ENCODE data around the gene SYT12.
A peak's percentile ranks its signal among the peaks of the same experiment; 100 is the strongest.

The SYT12 gene

DNA sequence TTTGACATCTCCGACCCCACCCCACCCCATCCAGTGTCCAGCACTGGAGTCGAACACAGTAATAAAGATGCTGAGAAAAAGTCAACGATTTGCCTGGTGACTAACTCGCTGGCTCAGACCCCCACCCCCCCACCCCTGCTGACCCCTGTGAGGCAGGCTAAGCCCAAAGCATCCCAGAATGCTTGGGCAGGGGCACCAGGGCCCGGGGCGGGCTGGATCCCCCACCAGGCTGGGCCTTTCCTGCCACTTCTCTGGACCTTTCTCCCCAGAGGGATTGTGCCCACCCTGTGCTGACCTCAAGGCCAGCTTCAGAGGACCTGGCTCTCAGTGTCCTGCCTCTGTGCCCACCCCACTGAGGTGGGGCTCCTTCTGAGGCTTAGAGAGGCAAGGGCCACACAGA lies 46.0 kb upstream of the SYT12 start:
- H3K27me3 ChIP-seq = no peaks in the 10 kb centered on the region
- no peak for DNase-seq
- H3K4me1 ChIP-seq = no peaks in the 10 kb centered on the region
- TF ChIP-seq, protein P1, sequence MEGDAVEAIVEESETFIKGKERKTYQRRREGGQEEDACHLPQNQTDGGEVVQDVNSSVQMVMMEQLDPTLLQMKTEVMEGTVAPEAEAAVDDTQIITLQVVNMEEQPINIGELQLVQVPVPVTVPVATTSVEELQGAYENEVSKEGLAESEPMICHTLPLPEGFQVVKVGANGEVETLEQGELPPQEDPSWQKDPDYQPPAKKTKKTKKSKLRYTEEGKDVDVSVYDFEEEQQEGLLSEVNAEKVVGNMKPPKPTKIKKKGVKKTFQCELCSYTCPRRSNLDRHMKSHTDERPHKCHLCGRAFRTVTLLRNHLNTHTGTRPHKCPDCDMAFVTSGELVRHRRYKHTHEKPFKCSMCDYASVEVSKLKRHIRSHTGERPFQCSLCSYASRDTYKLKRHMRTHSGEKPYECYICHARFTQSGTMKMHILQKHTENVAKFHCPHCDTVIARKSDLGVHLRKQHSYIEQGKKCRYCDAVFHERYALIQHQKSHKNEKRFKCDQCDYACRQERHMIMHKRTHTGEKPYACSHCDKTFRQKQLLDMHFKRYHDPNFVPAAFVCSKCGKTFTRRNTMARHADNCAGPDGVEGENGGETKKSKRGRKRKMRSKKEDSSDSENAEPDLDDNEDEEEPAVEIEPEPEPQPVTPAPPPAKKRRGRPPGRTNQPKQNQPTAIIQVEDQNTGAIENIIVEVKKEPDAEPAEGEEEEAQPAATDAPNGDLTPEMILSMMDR (IDR thresholded peaks at IDR 0.05; ENCODE audit: low read depth, low read length) = no peak
- no peak overlapping the region for H3K4me3 ChIP-seq (ENCODE audit: low read depth, low read length)
- no peaks in the 10 kb centered on the region for H3K9me3 ChIP-seq
- no peaks in the 10 kb centered on the region for H3K36me3 ChIP-seq

DNA sequence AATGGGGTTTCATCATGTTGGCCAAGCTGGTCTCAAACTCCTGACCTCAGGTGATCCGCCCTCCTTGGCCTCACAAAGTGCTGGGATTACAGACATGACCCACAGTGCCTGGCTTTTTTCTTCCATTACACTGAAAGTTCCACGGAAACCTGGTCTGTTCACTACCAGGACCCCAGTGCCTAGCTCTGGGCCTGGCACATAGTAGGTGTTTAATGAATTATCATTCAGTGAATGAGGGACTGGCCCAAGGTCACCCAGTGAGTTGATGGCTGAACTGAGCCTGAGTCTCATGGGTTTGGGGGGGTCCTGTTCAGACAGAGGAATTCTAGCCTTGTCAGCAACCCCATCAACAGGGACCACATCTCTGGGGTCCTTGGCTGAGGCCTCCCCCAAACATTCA lies 44.7 kb upstream of the SYT12 start:
- H3K4me1 ChIP-seq = no peaks in the 10 kb centered on the region
- no peaks in the 10 kb centered on the region for H3K9me3 ChIP-seq
- TF ChIP-seq, protein P1 (IDR thresholded peaks at IDR 0.05; ENCODE audit: low read depth, low read length) = no peak
- no peak overlapping the region for H3K4me3 ChIP-seq (ENCODE audit: low read depth, low read length)
- no peaks in the 10 kb centered on the region for H3K27me3 ChIP-seq
- no peak for DNase-seq
- no peaks in the 10 kb centered on the region for H3K36me3 ChIP-seq

DNA sequence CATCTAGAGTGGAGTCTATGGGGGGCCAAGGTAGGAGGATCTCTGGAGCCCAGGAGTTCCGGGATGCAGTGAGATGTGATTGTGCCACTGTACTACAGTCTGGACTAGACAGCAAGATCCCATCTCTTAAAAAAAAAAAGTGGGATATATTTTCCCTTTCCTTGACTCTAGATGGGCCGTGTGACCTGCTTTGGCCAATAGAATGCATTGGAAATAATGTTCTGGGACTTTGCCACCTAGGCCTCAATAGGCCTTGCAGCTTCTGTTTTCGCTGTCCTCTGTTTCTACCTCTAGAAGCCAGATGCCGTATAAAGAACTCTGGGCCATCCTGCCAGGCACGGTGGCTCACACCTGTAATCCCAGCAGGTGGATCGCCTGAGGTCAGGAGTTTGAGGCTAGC lies 44.2 kb upstream of the SYT12 start:
- no peak overlapping the region for H3K4me3 ChIP-seq (ENCODE audit: low read depth, low read length)
- H3K27me3 ChIP-seq = no peaks in the 10 kb centered on the region
- TF ChIP-seq, protein P1 (IDR thresholded peaks at IDR 0.05; ENCODE audit: low read depth, low read length) = no peak
- no peaks in the 10 kb centered on the region for H3K4me1 ChIP-seq
- H3K9me3 ChIP-seq = no peaks in the 10 kb centered on the region
- H3K36me3 ChIP-seq = no peaks in the 10 kb centered on the region
- DNase-seq = no peak

DNA sequence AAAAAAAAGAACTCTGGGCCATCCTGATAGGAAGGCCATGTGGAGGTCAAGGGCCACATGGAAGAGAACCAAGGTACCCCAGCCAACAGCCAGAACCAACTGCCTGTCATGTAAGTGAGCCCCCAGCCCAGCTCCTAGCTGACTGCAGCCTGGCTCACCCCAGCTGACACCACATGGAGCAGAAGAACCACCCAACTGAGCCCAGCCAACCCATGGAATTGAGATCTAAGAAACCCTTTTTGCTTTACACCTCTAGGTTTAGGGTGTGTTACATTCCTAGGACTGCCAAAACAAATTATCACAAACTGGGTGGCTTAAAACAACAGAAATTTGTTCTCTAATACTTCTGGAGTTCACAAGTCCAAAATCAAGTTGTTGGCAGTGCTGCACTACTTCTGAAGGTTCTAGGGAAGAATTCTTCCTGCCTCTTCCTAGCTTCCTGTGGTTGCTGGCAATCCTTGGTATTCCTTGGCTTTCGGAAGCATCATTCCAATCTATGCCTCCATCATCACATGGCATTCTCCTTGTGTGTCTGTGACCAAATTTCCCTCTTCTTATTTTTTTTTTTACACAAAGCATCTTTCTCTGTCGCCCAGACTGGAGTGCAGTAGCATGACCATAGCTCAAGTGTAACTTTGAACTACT lies 43.5 kb upstream of the SYT12 start:
- no peaks in the 10 kb centered on the region for H3K9me3 ChIP-seq
- H3K4me1 ChIP-seq = no peaks in the 10 kb centered on the region
- DNase-seq = no peak
- H3K4me3 ChIP-seq (ENCODE audit: low read depth, low read length) = no peak overlapping the region
- no peaks in the 10 kb centered on the region for H3K36me3 ChIP-seq
- H3K27me3 ChIP-seq = no peaks in the 10 kb centered on the region
- TF ChIP-seq, protein P1 (IDR thresholded peaks at IDR 0.05; ENCODE audit: low read depth, low read length) = no peak

DNA sequence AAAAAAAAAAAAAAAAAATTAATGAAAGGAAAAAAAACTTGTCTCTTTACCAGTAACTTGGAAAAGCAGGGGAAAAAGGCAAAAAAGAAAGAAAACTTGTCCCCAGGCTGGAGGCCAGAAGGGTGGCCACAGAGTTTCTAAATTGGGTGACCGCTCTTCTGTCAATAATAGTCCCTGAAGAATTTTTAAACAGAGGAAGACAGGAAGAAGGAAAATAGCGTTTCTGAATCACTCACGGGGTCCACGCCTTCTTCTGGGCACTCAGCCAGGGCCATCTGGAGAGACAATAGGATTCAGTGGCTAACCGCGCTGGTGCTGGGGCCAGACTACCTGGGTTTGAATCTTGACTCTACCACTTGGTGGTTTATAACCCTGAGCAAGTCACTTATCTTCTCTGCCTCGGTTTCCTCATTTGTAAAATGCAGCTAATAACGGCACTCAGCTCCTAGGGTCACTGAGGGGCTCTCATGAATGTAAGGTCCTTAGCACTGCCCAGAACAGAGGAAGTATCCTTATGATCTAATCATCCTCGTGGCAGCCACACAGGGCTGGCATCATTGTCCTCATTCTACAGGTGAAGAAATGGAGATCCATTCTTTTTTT lies 40.9 kb upstream of the SYT12 start:
- DNase-seq = peak; percentile 94
- TF ChIP-seq, protein P1 (IDR thresholded peaks at IDR 0.05; ENCODE audit: low read depth, low read length) = no peak
- Histone ChIP-seq H3K4me1 (peaks cover under 1% of the 10 kb centered on the region; the same call in 1 of the 2 replicates), H3K27me3 (no peaks in the 10 kb centered on the region), H3K9me3 (no peaks in the 10 kb centered on the region), H3K36me3 (no peaks in the 10 kb centered on the region), H3K4me3 (ENCODE audit: low read depth, low read length) (no peak overlapping the region)

- Histone ChIP-seq H3K36me3 (no peaks in the 10 kb centered on the region), H3K4me3 (ENCODE audit: low read depth, low read length) (no peak overlapping the region), H3K4me1 (peaks cover 9% of the 10 kb centered on the region), H3K9me3 (no peaks in the 10 kb centered on the region), H3K27me3 (no peaks in the 10 kb centered on the region)
- TF ChIP-seq, protein P1 (IDR thresholded peaks at IDR 0.05; ENCODE audit: low read depth, low read length) = no peak
- no peak for DNase-seq
These were observed 39.5 kb upstream of the SYT12 start for GRCh38 chr11:66983275-66983924.
